Astrocyte (in vitro differentiated cells and primary cell): ENCODE data around the gene HNRNPM. TPM values are rescaled to one million over a fixed set of nuclear protein-coding genes. Genes with fewer than 3 reads are reported as not detected.

ENCODE experiments used
- DNase-seq: peaks from one replicate; pipeline ENCODE4 v3.0.0-alpha.2; 2010; ENCODE audit warnings: low read depth
- FAIRE-seq: peaks from 2 replicates; lab custom pipeline; 2011; peaks lifted over from hg19 to GRCh38; lab: Jason Lieb, UNC
- H2AFZ ChIP-seq: 2 replicates; pipeline ENCODE4 v1.6.0; 2012; ENCODE audit warnings: low read depth, low read length, inconsistent platforms
- H3K27ac ChIP-seq: 2 replicates; pipeline ENCODE4 v1.5.1; 2011; ENCODE audit warnings: low read depth, low read length, inconsistent platforms
- H3K27me3 ChIP-seq: 2 replicates; pipeline ENCODE4 v1.6.0; 2011; ENCODE audit warnings: low read length, inconsistent platforms; ENCODE audit not compliant: insufficient read depth
- H3K36me3 ChIP-seq: 2 replicates; pipeline ENCODE4 v1.5.1; 2011; ENCODE audit warnings: low read length, inconsistent platforms; ENCODE audit not compliant: insufficient read depth
- H3K4me1 ChIP-seq: 2 replicates; pipeline ENCODE4 v1.5.1; 2011; ENCODE audit warnings: low read length, inconsistent platforms; ENCODE audit not compliant: insufficient read depth
- H3K4me2 ChIP-seq: 2 replicates; pipeline ENCODE4 v1.6.0; 2012; ENCODE audit warnings: low read length, inconsistent platforms
- H3K4me3 ChIP-seq: 2 replicates; pipeline ENCODE4 v1.5.1; 2011; ENCODE audit warnings: low read depth, mild to moderate bottlenecking, low read length, inconsistent platforms; ENCODE audit not compliant: insufficient read depth
- H3K79me2 ChIP-seq: 2 replicates; pipeline ENCODE4 v1.6.0; 2012; ENCODE audit warnings: mild to moderate bottlenecking, low read length, inconsistent platforms; ENCODE audit not compliant: insufficient read depth
- H3K9ac ChIP-seq: 2 replicates; pipeline ENCODE4 v1.6.0; 2012; ENCODE audit warnings: mild to moderate bottlenecking, low read length, inconsistent platforms
- H3K9me3 ChIP-seq: 2 replicates; pipeline ENCODE4 v1.5.1; 2012; ENCODE audit warnings: low read depth, mild to moderate bottlenecking, low read length, inconsistent platforms; ENCODE audit not compliant: insufficient read depth
- H4K20me1 ChIP-seq: 2 replicates; pipeline ENCODE4 v1.6.0; 2012; ENCODE audit warnings: low read length, inconsistent platforms; ENCODE audit not compliant: insufficient read depth
- H3K27ac Mint-ChIP-seq: one replicate; pipeline ENCODE4 v1.8.0; 2021; ENCODE audit warnings: mild to moderate bottlenecking, mixed read lengths; ENCODE audit not compliant: unreplicated experiment
- H3K27me3 Mint-ChIP-seq: one replicate; pipeline ENCODE4 v1.8.0; 2021; ENCODE audit warnings: low read depth, mixed read lengths; ENCODE audit not compliant: unreplicated experiment
- H3K36me3 Mint-ChIP-seq: one replicate; pipeline ENCODE4 v1.8.0; 2021; ENCODE audit warnings: low read depth, mixed read lengths; ENCODE audit not compliant: unreplicated experiment
- H3K4me1 Mint-ChIP-seq: one replicate; pipeline ENCODE4 v1.8.0; 2021; ENCODE audit warnings: low read depth, mixed read lengths; ENCODE audit not compliant: unreplicated experiment
- H3K4me3 Mint-ChIP-seq: one replicate; pipeline ENCODE4 v1.8.0; 2021; ENCODE audit warnings: mild to moderate bottlenecking, moderate library complexity, mixed read lengths; ENCODE audit not compliant: unreplicated experiment
- H3K9me3 Mint-ChIP-seq: one replicate; pipeline ENCODE4 v1.8.0; 2021; ENCODE audit warnings: mild to moderate bottlenecking, mixed read lengths; ENCODE audit not compliant: unreplicated experiment
- CTCF ChIP-seq: IDR thresholded peaks from 2 replicates; pipeline ENCODE4 v1.5.1; 2011; ENCODE audit warnings: low read depth, mild to moderate bottlenecking, inconsistent platforms, low read length, moderate library complexity; ENCODE audit not compliant: insufficient read depth
- EZH2 ChIP-seq: IDR thresholded peaks from 2 replicates; pipeline ENCODE4 v1.6.1; 2012; ENCODE audit warnings: mild to moderate bottlenecking, low read length, inconsistent platforms; ENCODE audit not compliant: insufficient read depth
- total RNA-seq: library from RNA; stranded (reverse); gene quantifications from 2 replicates; pipeline ENCODE4 v1.2.1, GENCODE V29; 2021

Gene HNRNPM
- total RNA-seq, 1 donor from 2014 or later = 172 TPM

DNA sequence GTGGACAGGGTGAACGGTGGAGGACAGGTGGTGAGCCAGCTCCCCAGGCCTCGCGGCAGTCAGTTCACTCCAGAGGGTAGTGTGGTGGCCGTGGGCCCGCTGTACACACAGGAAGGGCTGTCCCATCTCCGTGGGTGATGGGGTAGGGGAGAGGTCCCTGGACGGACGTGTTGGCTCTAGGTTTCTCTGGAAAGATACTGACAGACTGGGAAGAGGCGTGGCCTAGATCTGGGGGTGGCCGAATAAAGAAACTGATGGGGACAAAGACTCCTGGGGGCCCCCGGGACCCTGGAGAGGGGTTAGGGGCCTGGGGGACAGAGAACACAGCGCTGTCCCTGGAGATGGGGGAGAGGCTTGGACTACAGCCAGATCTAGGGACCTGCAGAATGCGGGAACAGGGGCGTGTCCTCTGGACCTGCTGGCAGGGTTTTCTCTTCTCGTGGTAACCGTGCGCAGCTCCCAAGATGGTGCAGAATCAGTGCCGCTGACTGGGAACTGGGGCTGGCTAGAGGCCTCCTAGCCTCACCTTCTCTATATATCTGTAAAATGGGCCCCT lies 61.7 kb downstream of the HNRNPM start:
- peak overlapping the region; percentile 98 for H3K4me2 ChIP-seq
- H3K9ac ChIP-seq = peak overlapping the region; percentile 71
- H3K4me3 Mint-ChIP-seq = peak overlapping the region; percentile 74
- DNase-seq (no peak), FAIRE-seq (no peak)
- no peak overlapping the region for H3K27ac Mint-ChIP-seq
- H3K9me3 ChIP-seq = no peaks in the 10 kb centered on the region
- no peaks in the 10 kb centered on the region for H3K36me3 Mint-ChIP-seq
- no peak overlapping the region for H3K27ac ChIP-seq
- H4K20me1 ChIP-seq = no peaks in the 10 kb centered on the region
- H3K36me3 ChIP-seq = no peaks in the 10 kb centered on the region
- H3K4me1 ChIP-seq = peaks cover 3% of the 10 kb centered on the region
- peak overlapping the region; percentile 70 for H3K4me3 ChIP-seq
- no peaks in the 10 kb centered on the region for H3K4me1 Mint-ChIP-seq
- TF ChIP-seq CTCF = no peak
- TF ChIP-seq EZH2 = no peak
- peak overlapping the region; percentile 81 for H2AFZ ChIP-seq
- H3K27me3 ChIP-seq = no peaks in the 10 kb centered on the region
- H3K27me3 Mint-ChIP-seq = peaks cover 5% of the 10 kb centered on the region
- no peaks in the 10 kb centered on the region for H3K9me3 Mint-ChIP-seq
- no peaks in the 10 kb centered on the region for H3K79me2 ChIP-seq

GRCh38 chr19:8510589-8511115 lies 65.9 kb downstream of the HNRNPM start:
- FAIRE-seq (no peak), DNase-seq (no peak)
- Histone ChIP-seq H3K9ac (no peak overlapping the region), H3K4me1 (peaks cover 10% of the 10 kb centered on the region), H3K36me3 (no peaks in the 10 kb centered on the region), H3K27ac (no peak overlapping the region), H3K27me3 (no peaks in the 10 kb centered on the region), H3K4me2 (no peak overlapping the region), H2AFZ (no peak overlapping the region), H3K79me2 (peaks cover 3% of the 10 kb centered on the region), H4K20me1 (no peaks in the 10 kb centered on the region), H3K4me3 (no peak overlapping the region), H3K9me3 (no peaks in the 10 kb centered on the region)
- peaks cover 7% of the 10 kb centered on the region for H3K4me1 Mint-ChIP-seq
- H3K27ac Mint-ChIP-seq = no peak overlapping the region
- no peak for TF ChIP-seq CTCF
- TF ChIP-seq EZH2 = no peak
- no peaks in the 10 kb centered on the region for H3K9me3 Mint-ChIP-seq
- H3K36me3 Mint-ChIP-seq = no peaks in the 10 kb centered on the region
- H3K27me3 Mint-ChIP-seq = no peaks in the 10 kb centered on the region
- H3K4me3 Mint-ChIP-seq = no peak overlapping the region

- Mint-ChIP-seq H3K4me3 (no peak overlapping the region), H3K27me3 (no peaks in the 10 kb centered on the region), H3K36me3 (no peaks in the 10 kb centered on the region), H3K4me1 (peaks cover 7% of the 10 kb centered on the region), H3K27ac (no peak overlapping the region), H3K9me3 (no peaks in the 10 kb centered on the region)
- no peaks in the 10 kb centered on the region for H3K9me3 ChIP-seq
- FAIRE-seq (no peak), DNase-seq (no peak)
- H4K20me1 ChIP-seq = no peaks in the 10 kb centered on the region
- H3K4me2 ChIP-seq = no peak overlapping the region
- no peaks in the 10 kb centered on the region for H3K36me3 ChIP-seq
- no peaks in the 10 kb centered on the region for H3K27me3 ChIP-seq
- H3K27ac ChIP-seq = no peak overlapping the region
- H3K4me1 ChIP-seq = peaks cover 7% of the 10 kb centered on the region
- H2AFZ ChIP-seq = no peak overlapping the region
- H3K79me2 ChIP-seq = peaks cover 3% of the 10 kb centered on the region
- no peak overlapping the region for H3K4me3 ChIP-seq
- TF ChIP-seq CTCF (no peak), EZH2 (no peak)
- H3K9ac ChIP-seq = no peak overlapping the region
Measured at GRCh38 chr19:8511573-8512101, 66.9 kb downstream of the HNRNPM start.
